GM21390 (cell line): ENCODE data around the gene DAZ2.
"Not testable (repeated sequence)": the region's sequence is repeated elsewhere in the genome, so short reads cannot be mapped to it uniquely, and the experiment has no call there.

Source experiments
- ATAC-seq: cut with Tn5 transposase; IDR thresholded peaks from one replicate; pipeline ENCODE4 v1.9.1; 2021; ENCODE audit not compliant: unreplicated experiment

Gene DAZ2

GRCh38 chrY:23219233-23219632, at the start of gene DAZ2:
TSS of gene DAZ2 (plus strand) at chrY:23219533. CDS start at chrY:23219741, 208 bp downstream.
- not testable (repeated sequence) for ATAC-seq

GRCh38 chrY:23198908-23199307, 20.4 kb upstream of the DAZ2 start, which contains the start of gene DAZ1:
TSS of gene DAZ1 (minus strand) at chrY:23199008. CDS start at chrY:23198800, 208 bp downstream.
- not testable (repeated sequence) for ATAC-seq

GRCh38 chrY:23207455-23207854, 11.9 kb upstream of the DAZ2 start:
- not testable (repeated sequence) for ATAC-seq

GRCh38 chrY:23209802-23210495, 9.4 kb upstream of the DAZ2 start:
- ATAC-seq: not testable (repeated sequence)

- not testable (repeated sequence) for ATAC-seq
Measured at GRCh38 chrY:23210681-23211080, 8.7 kb upstream of the DAZ2 start.
